Esophagus squamous epithelium (tissue), 5 donors: ENCODE data around the gene DHTKD1. TPM values are rescaled to one million over a fixed set of nuclear protein-coding genes. Genes with fewer than 3 reads are reported as not detected.

Experiments
- DNase-seq: peaks from one replicate; lab custom pipeline; 2025; lab: John Stamatoyannopoulos, UW
- H3K27ac ChIP-seq, 4 donors: fragments of 200-600 bp; sonication (generic); one replicate each; pipeline ENCODE4 v1.5.1; 2016 to 2019; ENCODE audit warnings: mild to moderate bottlenecking in 1 of 4
- H3K27me3 ChIP-seq, 4 donors: fragments of 200-600 bp; sonication (generic); 1 replicate in 3 of 4; 2 replicates in 1 of 4; pipeline versions ENCODE4 v1.5.1 to v1.6.0; 2017 to 2021; ENCODE audit warnings: antibody characterized with exemption in 1 of 4
- H3K36me3 ChIP-seq, 3 donors: fragments of 200-600 bp; sonication (generic); one replicate each; pipeline ENCODE4 v1.5.1; 2016 to 2019
- H3K4me1 ChIP-seq, 3 donors: fragments of 200-600 bp; sonication (generic); one replicate each; pipeline ENCODE4 v1.5.1; 2017 to 2019
- H3K4me3 ChIP-seq, 4 donors: fragments of 200-600 bp; sonication (generic); 1 replicate in 3 of 4; 2 replicates in 1 of 4; pipeline ENCODE4 v1.5.1; 2016 to 2019; ENCODE audit warnings: mild to moderate bottlenecking in 2 of 4, moderate library complexity in 1 of 4
- H3K9me3 ChIP-seq, 3 donors: fragments of 200-600 bp; sonication (generic); one replicate each; pipeline ENCODE4 v1.5.1; 2016 to 2019
- POLR2A ChIP-seq, 4 donors: fragments of 450-650 bp; IDR thresholded peaks; one replicate each; pipeline ENCODE4 v1.6.1; 2017; ENCODE audit warnings: antibody characterized with exemption in 4 of 4, mild to moderate bottlenecking in 4 of 4, moderate library complexity in 3 of 4
- WGBS, 2 donors: methylation state at CpG; one replicate each; pipeline ENCODE4 v1.1.5; 2018; 5-methylcytosine and 5-hydroxymethylcytosine counted together
- intact Hi-C: fragments of 100-400 bp; cut with DNase I; formaldehyde crosslinking; loops from one replicate; pipeline ENCODE4 v1.15.0; 2022
- total RNA-seq, 4 donors: library from RNA; depleted of rRNA; stranded (reverse); fragments of >200 nt; gene quantifications; one replicate each; pipeline ENCODE4 v1.1.0, GENCODE V29; 2016
- TF ChIP-seq, protein P1 (sequence below), 6 experiments: fragments of 450-650 bp in 4 of 6; fragments of 200-600 bp in 2 of 6; sonication (generic) in 2 of 6; IDR thresholded peaks; one replicate each; pipeline ENCODE4 v1.5.1; 2016 to 2019; ENCODE audit warnings: antibody characterized with exemption in 6 of 6, mild to moderate bottlenecking in 4 of 6, moderate library complexity in 4 of 6
- donor health status: DM: yes; HTN: yes; CAD: no.

Gene DHTKD1
- total RNA-seq, 4 donors from 2014 or later: 10.2 to 24.9 (median 16.9) TPM

DNA sequence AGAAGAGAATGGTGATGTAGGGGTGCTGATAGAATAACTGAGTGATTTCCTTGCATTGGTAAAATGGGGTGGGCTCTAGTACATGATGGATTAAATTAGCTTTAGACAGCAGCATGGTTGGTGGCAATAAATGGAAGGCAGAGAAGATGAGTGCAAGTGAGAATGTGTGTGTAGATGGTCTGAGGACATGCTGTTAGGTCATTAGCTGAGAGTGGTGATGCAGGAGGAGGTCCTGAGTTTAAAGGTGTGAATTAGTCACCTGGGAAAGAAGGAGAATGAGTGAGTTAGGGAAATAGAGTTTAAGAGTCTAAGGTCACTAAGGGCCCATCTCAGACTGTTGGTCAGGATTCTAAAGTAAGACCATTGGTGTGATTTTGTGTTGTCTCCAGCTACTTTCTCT is 42.8 kb downstream of the DHTKD1 start:
- no peak for DNase-seq
- Histone ChIP-seq H3K27me3 (no peaks in the 10 kb centered on the region), H3K9me3 (no peaks in the 10 kb centered on the region), H3K27ac (no peak overlapping the region), H3K36me3 (peaks cover 4 to 100% (median 12%) of the 10 kb centered on the region in 3 donors), H3K4me1 (no peaks in the 10 kb centered on the region), H3K4me3 (no peak overlapping the region)
- no peak for TF ChIP-seq POLR2A (IDR thresholded peaks at IDR 0.05)
- TF ChIP-seq, protein P1, sequence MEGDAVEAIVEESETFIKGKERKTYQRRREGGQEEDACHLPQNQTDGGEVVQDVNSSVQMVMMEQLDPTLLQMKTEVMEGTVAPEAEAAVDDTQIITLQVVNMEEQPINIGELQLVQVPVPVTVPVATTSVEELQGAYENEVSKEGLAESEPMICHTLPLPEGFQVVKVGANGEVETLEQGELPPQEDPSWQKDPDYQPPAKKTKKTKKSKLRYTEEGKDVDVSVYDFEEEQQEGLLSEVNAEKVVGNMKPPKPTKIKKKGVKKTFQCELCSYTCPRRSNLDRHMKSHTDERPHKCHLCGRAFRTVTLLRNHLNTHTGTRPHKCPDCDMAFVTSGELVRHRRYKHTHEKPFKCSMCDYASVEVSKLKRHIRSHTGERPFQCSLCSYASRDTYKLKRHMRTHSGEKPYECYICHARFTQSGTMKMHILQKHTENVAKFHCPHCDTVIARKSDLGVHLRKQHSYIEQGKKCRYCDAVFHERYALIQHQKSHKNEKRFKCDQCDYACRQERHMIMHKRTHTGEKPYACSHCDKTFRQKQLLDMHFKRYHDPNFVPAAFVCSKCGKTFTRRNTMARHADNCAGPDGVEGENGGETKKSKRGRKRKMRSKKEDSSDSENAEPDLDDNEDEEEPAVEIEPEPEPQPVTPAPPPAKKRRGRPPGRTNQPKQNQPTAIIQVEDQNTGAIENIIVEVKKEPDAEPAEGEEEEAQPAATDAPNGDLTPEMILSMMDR (IDR thresholded peaks at IDR 0.05): no peak
- intact Hi-C loops: no loop called here

DNA sequence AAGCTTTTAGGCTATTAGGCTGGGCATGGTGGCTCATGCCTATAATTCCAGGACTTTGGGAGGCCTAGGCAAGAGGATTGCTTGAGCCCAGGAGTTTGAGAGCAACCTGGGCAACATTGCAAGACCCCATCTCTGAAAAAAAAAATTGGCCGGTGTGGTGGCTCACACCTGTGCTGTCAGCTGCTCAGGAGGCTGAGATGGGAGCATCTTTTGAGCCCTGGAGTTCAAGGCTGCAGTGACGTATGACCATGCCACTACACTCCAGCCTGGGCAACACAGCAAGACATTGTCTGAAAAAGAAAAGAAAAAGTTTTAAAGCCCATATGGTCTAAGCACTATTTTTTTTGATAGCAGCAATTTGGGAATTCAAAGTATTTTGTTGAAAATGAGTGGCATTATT is 44.9 kb downstream of the DHTKD1 start:
- intact Hi-C loops: no loop called here
- H3K27ac ChIP-seq: no peak overlapping the region
- 96 to 97% methylated on average over 2 of the region's 2 CpGs for WGBS, 2 donors

DNA sequence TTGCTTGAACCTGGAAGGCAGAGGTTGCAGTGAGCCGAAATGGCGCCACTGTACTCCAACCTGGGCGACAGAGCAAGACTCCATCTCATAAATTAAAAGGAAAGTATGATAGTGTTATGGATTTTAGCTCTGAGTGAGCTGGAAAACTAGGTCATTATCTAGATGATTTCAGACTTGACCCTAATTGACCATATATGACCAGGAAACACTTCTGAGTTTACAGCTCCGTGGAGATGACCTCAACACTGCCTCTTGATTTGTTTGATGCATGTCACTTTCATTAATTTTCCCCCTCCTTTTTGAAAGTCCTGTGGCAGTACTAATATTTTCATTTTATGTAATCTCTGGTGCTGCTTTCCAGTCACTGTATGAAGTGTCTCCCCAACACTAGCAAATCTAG is 52.9 kb downstream of the DHTKD1 start:
- Histone ChIP-seq H3K4me1 (no peaks in the 10 kb centered on the region), H3K27ac (no peak overlapping the region), H3K27me3 (no peaks in the 10 kb centered on the region), H3K36me3 (peaks cover 0 to 69% (median 13%) of the 10 kb centered on the region in 3 donors), H3K9me3 (no peaks in the 10 kb centered on the region), H3K4me3 (no peak overlapping the region)
- no peak for TF ChIP-seq POLR2A (IDR thresholded peaks at IDR 0.05)
- TF ChIP-seq, protein P1 (IDR thresholded peaks at IDR 0.05): no peak
- WGBS, 2 donors: 80 to 89% methylated on average over 4 of the region's 4 CpGs
- DNase-seq: no peak
- intact Hi-C loops: loop anchor here (10.0 kb wide), 1 partner anchor 47 kb away; no protein-coding TSS in a partner anchor

More for the DNA sequence above, 44.9 kb downstream of the DHTKD1 start:
- Histone ChIP-seq H3K9me3 (no peaks in the 10 kb centered on the region), H3K4me1 (no peaks in the 10 kb centered on the region), H3K4me3 (no peak overlapping the region), H3K36me3 (peaks cover 0 to 100% (median 13%) of the 10 kb centered on the region in 3 donors), H3K27me3 (no peaks in the 10 kb centered on the region)
- DNase-seq: no peak
- TF ChIP-seq POLR2A (IDR thresholded peaks at IDR 0.05): no peak
- TF ChIP-seq, protein P1 (IDR thresholded peaks at IDR 0.05): no peak

DNA sequence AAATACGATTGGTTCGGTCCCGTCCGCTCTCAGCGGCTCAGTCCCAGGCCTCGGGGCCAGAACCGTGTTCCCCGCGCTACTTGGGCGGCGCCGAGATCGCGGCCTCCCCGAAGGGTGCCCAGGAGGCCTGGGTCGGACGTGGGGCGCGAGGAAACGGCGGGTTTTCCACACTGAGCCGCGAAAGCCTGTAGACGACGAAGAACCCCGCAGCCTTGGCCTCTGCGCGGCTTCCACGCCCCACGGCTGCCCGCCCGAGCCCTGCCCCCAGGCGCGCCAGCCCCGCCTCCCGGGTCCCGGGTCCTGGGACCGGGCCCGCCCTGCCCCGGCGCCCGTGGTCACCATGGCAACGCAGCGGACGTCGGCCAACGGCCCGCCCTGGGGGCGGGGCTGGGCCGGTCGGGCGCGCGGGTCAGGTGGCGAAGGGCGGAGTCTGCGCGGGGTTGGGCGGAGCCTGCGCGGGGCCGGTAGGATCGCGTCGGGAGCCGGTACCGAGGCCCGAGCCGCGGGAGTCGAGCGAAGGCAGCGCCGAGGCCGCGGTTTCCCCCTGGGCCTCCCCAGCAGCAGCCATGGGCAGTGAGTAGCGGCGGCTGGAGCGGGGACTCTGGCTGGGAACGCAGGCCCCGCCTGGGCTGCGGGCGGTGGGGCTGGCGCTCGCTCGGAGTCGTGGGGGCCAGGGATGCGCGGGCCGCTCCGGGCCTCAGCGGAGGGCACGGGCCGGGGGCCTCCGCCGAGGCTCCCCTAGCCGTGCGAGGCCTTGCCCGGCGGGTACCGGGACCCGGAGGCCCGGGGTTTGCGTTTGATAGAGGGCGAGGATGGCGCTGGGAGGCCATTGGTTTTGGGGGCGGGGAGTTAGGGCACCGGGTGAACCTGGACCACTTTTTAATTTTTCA is 60.7 kb downstream of the DHTKD1 start, which contains the start of gene SEC61A2:
TSS of gene SEC61A2 (plus strand) at position 456 of the 890 bp plus-strand sequence. CDS start at position 567, 111 bp downstream.
- Histone ChIP-seq H3K4me1 (peaks cover 0 to 21% (median 13%) of the 10 kb centered on the region in 3 donors), H3K9me3 (no peaks in the 10 kb centered on the region), H3K4me3 (peak within 1 kb of the TSS; percentile 62 to 100 (median 96)), H3K27me3 (no peaks in the 10 kb centered on the region), H3K36me3 (peaks cover 0 to 12% (median 1%) of the 10 kb centered on the region in 3 donors), H3K27ac (peak within 1 kb of the TSS; percentile 89 to 97 (median 93))
- DNase-seq: peak; percentile 61
- WGBS, 2 donors: 0% methylated on average over 15 to 20 of the region's 108 CpGs
- intact Hi-C loops: loop anchor here (10.0 kb wide), 1 partner anchor 55 kb away; no protein-coding TSS in a partner anchor
- peak in 3 of 4 donors; percentile 18 to 69 (median 56) for TF ChIP-seq POLR2A (IDR thresholded peaks at IDR 0.05)
- TF ChIP-seq, protein P1 (IDR thresholded peaks at IDR 0.05): no peak
